NCI-H748 (cell line): Measurements from ENCODE around the gene P2RY13.

Experiments
- DNase-seq: peaks from one replicate; lab custom pipeline; 2025; ENCODE audit not compliant: unreplicated experiment; lab: John Stamatoyannopoulos, UW

P2RY13 gene

GRCh38 chr3:151297429-151297828, 31.9 kb downstream of the P2RY13 start:
- no peak for DNase-seq

GRCh38 chr3:151296226-151296625, 33.1 kb downstream of the P2RY13 start:
- no peak for DNase-seq

GRCh38 chr3:151293127-151293526, 36.2 kb downstream of the P2RY13 start:
- no peak for DNase-seq

GRCh38 chr3:151290673-151291072, 38.7 kb downstream of the P2RY13 start:
- peak; percentile 3 for DNase-seq

GRCh38 chr3:151289445-151289844, 39.9 kb downstream of the P2RY13 start:
- no peak for DNase-seq

- no peak for DNase-seq
These were observed 43.4 kb downstream of the P2RY13 start for GRCh38 chr3:151285940-151286339.

GRCh38 chr3:151283907-151284461, 45.4 kb downstream of the P2RY13 start:
- DNase-seq = no peak

- DNase-seq = no peak
These were observed 46.0 kb downstream of the P2RY13 start for GRCh38 chr3:151283387-151283786.

GRCh38 chr3:151282921-151283320, 46.4 kb downstream of the P2RY13 start:
- peak; percentile 37 for DNase-seq

GRCh38 chr3:151281671-151282324, 47.6 kb downstream of the P2RY13 start:
- DNase-seq = no peak

GRCh38 chr3:151278230-151278629, 51.1 kb downstream of the P2RY13 start, which contains the start of gene P2RY14:
TSS of gene P2RY14 (minus strand) at chr3:151278542. CDS start at chr3:151214316, 64,226 bp downstream.
- DNase-seq = no peak

GRCh38 chr3:151276687-151277042, 52.7 kb downstream of the P2RY13 start:
- no peak for DNase-seq
